ENCODE data around the gene RAD18.
A peak's percentile ranks its signal among the peaks of the same experiment; 100 is the strongest.

RAD18 gene

GRCh38 chr3:8985876-8986275 is 22.6 kb upstream of the RAD18 start:
- H3K79me1 ChIP-seq (replicated peaks; ENCODE audit: low read length, poor library complexity, severe bottlenecking), result no peaks in the 10 kb centered on the region
- H3K27ac ChIP-seq (ENCODE audit: low read length, poor library complexity, severe bottlenecking), result no peak overlapping the region
- no peak overlapping the region for H2AFZ ChIP-seq (ENCODE audit: low read depth, low read length)
- no peak overlapping the region for H2BK12ac ChIP-seq (ENCODE audit: low read length in 2 of 2)
- no peak overlapping the region for H2BK15ac ChIP-seq (ENCODE audit: low read depth, poor library complexity, severe bottlenecking)
- no peak overlapping the region for H3K23ac ChIP-seq (ENCODE audit: low read length in 2 of 2)
- no peak overlapping the region for H3K4me3 ChIP-seq (ENCODE audit: insufficient read depth in 1 of 2, low read depth in 1 of 2, low read length in 2 of 2)
- no peak overlapping the region for H4K91ac ChIP-seq (ENCODE audit: low read length)
- WGBS, result 90% methylated on average over 8 of the region's 9 CpGs
- H3K9me3 ChIP-seq (ENCODE audit: control insufficient read depth, low read length), result no peaks in the 10 kb centered on the region
- no peak overlapping the region for H3K9ac ChIP-seq (ENCODE audit: low read length)
- H3K14ac ChIP-seq (ENCODE audit: low read length in 2 of 2), result no peak overlapping the region
- H3K18ac ChIP-seq (ENCODE audit: low read depth in 1 of 2, low read length in 2 of 2), result no peak overlapping the region
- DNase-seq, result no peak
- H3K4ac ChIP-seq (ENCODE audit: low read depth in 1 of 2, low read length in 2 of 2), result no peak overlapping the region
- no peak overlapping the region for H3K4me2 ChIP-seq (ENCODE audit: low read length, poor library complexity, severe bottlenecking)
- H2BK5ac ChIP-seq (ENCODE audit: low read depth, low read length, poor library complexity, severe bottlenecking), result no peak overlapping the region
- H3K36me3 ChIP-seq (ENCODE audit: control insufficient read depth in 1 of 2, insufficient read depth in 2 of 2, low read depth in 1 of 2, low read length in 2 of 2), result peaks cover 0 to 7% of the 10 kb centered on the region in 2 experiments
- no peak overlapping the region for H4K8ac ChIP-seq (ENCODE audit: low read length)
- no peak overlapping the region for H2AK5ac ChIP-seq (ENCODE audit: low read length, severe bottlenecking)
- no peaks in the 10 kb centered on the region for H3K4me1 ChIP-seq (ENCODE audit: control insufficient read depth, insufficient read depth, low read depth, low read length)
- peaks cover 0 to 11% of the 10 kb centered on the region in 2 experiments for H3K27me3 ChIP-seq (ENCODE audit: control insufficient read depth in 1 of 2, insufficient read depth in 1 of 2, low read length in 2 of 2)
- H2BK120ac ChIP-seq (ENCODE audit: low read depth, low read length), result no peak overlapping the region

GRCh38 chr3:8985411-8985831 is 22.1 kb upstream of the RAD18 start:
- Histone ChIP-seq H2BK5ac (ENCODE audit: low read depth, low read length, poor library complexity, severe bottlenecking) (no peak overlapping the region), H3K4me3 (ENCODE audit: insufficient read depth in 1 of 2, low read depth in 1 of 2, low read length in 2 of 2) (no peak overlapping the region), H2AFZ (ENCODE audit: low read depth, low read length) (no peak overlapping the region), H3K27ac (ENCODE audit: low read length, poor library complexity, severe bottlenecking) (no peak overlapping the region), H4K91ac (ENCODE audit: low read length) (no peak overlapping the region), H3K9ac (ENCODE audit: low read length) (no peak overlapping the region), H3K79me1 (replicated peaks; ENCODE audit: low read length, poor library complexity, severe bottlenecking) (no peaks in the 10 kb centered on the region), H3K23ac (ENCODE audit: low read length in 2 of 2) (no peak overlapping the region), H2BK15ac (ENCODE audit: low read depth, poor library complexity, severe bottlenecking) (peak overlapping the region; percentile 2), H3K27me3 (ENCODE audit: control insufficient read depth in 1 of 2, insufficient read depth in 1 of 2, low read length in 2 of 2) (peaks cover 0 to 16% of the 10 kb centered on the region in 2 experiments), H3K18ac (ENCODE audit: low read depth in 1 of 2, low read length in 2 of 2) (no peak overlapping the region), H3K14ac (ENCODE audit: low read length in 2 of 2) (no peak overlapping the region), H3K4ac (ENCODE audit: low read depth in 1 of 2, low read length in 2 of 2) (no peak overlapping the region), H4K8ac (ENCODE audit: low read length) (no peak overlapping the region), H2AK5ac (ENCODE audit: low read length, severe bottlenecking) (no peak overlapping the region), H3K4me1 (ENCODE audit: control insufficient read depth, insufficient read depth, low read depth, low read length) (no peaks in the 10 kb centered on the region), H2BK120ac (ENCODE audit: low read depth, low read length) (no peak overlapping the region), H3K4me2 (ENCODE audit: low read length, poor library complexity, severe bottlenecking) (no peak overlapping the region), H3K36me3 (ENCODE audit: control insufficient read depth in 1 of 2, insufficient read depth in 2 of 2, low read depth in 1 of 2, low read length in 2 of 2) (peaks cover 0 to 7% of the 10 kb centered on the region in 2 experiments), H2BK12ac (ENCODE audit: low read length in 2 of 2) (no peak overlapping the region), H3K9me3 (ENCODE audit: control insufficient read depth, low read length) (no peaks in the 10 kb centered on the region)
- whole genome bisulfite sequencing, result 95% methylated on average over 37 of the region's 37 CpGs
- DNase-seq, result no peak

- Histone ChIP-seq H3K27me3 (ENCODE audit: control insufficient read depth in 1 of 2, insufficient read depth in 1 of 2, low read length in 2 of 2) (peaks cover 0 to 25% of the 10 kb centered on the region in 2 experiments), H3K23ac (ENCODE audit: low read length in 2 of 2) (no peak overlapping the region), H3K9me3 (ENCODE audit: control insufficient read depth, low read length) (no peaks in the 10 kb centered on the region), H2BK12ac (ENCODE audit: low read length in 2 of 2) (no peak overlapping the region), H4K91ac (ENCODE audit: low read length) (no peak overlapping the region), H3K9ac (ENCODE audit: low read length) (no peak overlapping the region), H2BK15ac (ENCODE audit: low read depth, poor library complexity, severe bottlenecking) (no peak overlapping the region), H3K18ac (ENCODE audit: low read depth in 1 of 2, low read length in 2 of 2) (no peak overlapping the region), H2AFZ (ENCODE audit: low read depth, low read length) (no peak overlapping the region), H2BK120ac (ENCODE audit: low read depth, low read length) (no peak overlapping the region), H3K4me2 (ENCODE audit: low read length, poor library complexity, severe bottlenecking) (no peak overlapping the region), H3K4me3 (ENCODE audit: insufficient read depth in 1 of 2, low read depth in 1 of 2, low read length in 2 of 2) (no peak overlapping the region), H3K27ac (ENCODE audit: low read length, poor library complexity, severe bottlenecking) (no peak overlapping the region), H4K8ac (ENCODE audit: low read length) (no peak overlapping the region), H3K79me1 (replicated peaks; ENCODE audit: low read length, poor library complexity, severe bottlenecking) (no peaks in the 10 kb centered on the region), H2BK5ac (ENCODE audit: low read depth, low read length, poor library complexity, severe bottlenecking) (no peak overlapping the region), H3K4ac (ENCODE audit: low read depth in 1 of 2, low read length in 2 of 2) (no peak overlapping the region), H3K4me1 (ENCODE audit: control insufficient read depth, insufficient read depth, low read depth, low read length) (no peaks in the 10 kb centered on the region), H3K36me3 (ENCODE audit: control insufficient read depth in 1 of 2, insufficient read depth in 2 of 2, low read depth in 1 of 2, low read length in 2 of 2) (no peaks in the 10 kb centered on the region), H2AK5ac (ENCODE audit: low read length, severe bottlenecking) (no peak overlapping the region), H3K14ac (ENCODE audit: low read length in 2 of 2) (no peak overlapping the region)
- DNase-seq, result no peak
- WGBS, result 96% methylated on average over 4 of the region's 7 CpGs
These were observed 21.3 kb upstream of the RAD18 start for GRCh38 chr3:8984526-8984925.

- H3K14ac ChIP-seq (ENCODE audit: low read length in 2 of 2), result no peak overlapping the region
- no peak overlapping the region for H2BK15ac ChIP-seq (ENCODE audit: low read depth, poor library complexity, severe bottlenecking)
- no peak overlapping the region for H3K27ac ChIP-seq (ENCODE audit: low read length, poor library complexity, severe bottlenecking)
- H3K9me3 ChIP-seq (ENCODE audit: control insufficient read depth, low read length), result peaks cover 3% of the 10 kb centered on the region
- 97% methylated on average over 3 of the region's 6 CpGs for WGBS
- H2BK120ac ChIP-seq (ENCODE audit: low read depth, low read length), result no peak overlapping the region
- H3K23ac ChIP-seq (ENCODE audit: low read length in 2 of 2), result no peak overlapping the region
- no peak overlapping the region for H3K4ac ChIP-seq (ENCODE audit: low read depth in 1 of 2, low read length in 2 of 2)
- no peak overlapping the region for H4K91ac ChIP-seq (ENCODE audit: low read length)
- H4K8ac ChIP-seq (ENCODE audit: low read length), result no peak overlapping the region
- no peak overlapping the region for H2AFZ ChIP-seq (ENCODE audit: low read depth, low read length)
- no peaks in the 10 kb centered on the region for H3K36me3 ChIP-seq (ENCODE audit: control insufficient read depth in 1 of 2, insufficient read depth in 2 of 2, low read depth in 1 of 2, low read length in 2 of 2)
- no peak for DNase-seq
- no peaks in the 10 kb centered on the region for H3K4me1 ChIP-seq (ENCODE audit: control insufficient read depth, insufficient read depth, low read depth, low read length)
- H3K79me1 ChIP-seq (replicated peaks; ENCODE audit: low read length, poor library complexity, severe bottlenecking), result no peaks in the 10 kb centered on the region
- no peak overlapping the region for H3K4me2 ChIP-seq (ENCODE audit: low read length, poor library complexity, severe bottlenecking)
- H2AK5ac ChIP-seq (ENCODE audit: low read length, severe bottlenecking), result no peak overlapping the region
- no peak overlapping the region for H3K4me3 ChIP-seq (ENCODE audit: insufficient read depth in 1 of 2, low read depth in 1 of 2, low read length in 2 of 2)
- H2BK12ac ChIP-seq (ENCODE audit: low read length in 2 of 2), result no peak overlapping the region
- H2BK5ac ChIP-seq (ENCODE audit: low read depth, low read length, poor library complexity, severe bottlenecking), result no peak overlapping the region
- H3K9ac ChIP-seq (ENCODE audit: low read length), result no peak overlapping the region
- peaks cover 0 to 29% of the 10 kb centered on the region in 2 experiments for H3K27me3 ChIP-seq (ENCODE audit: control insufficient read depth in 1 of 2, insufficient read depth in 1 of 2, low read length in 2 of 2)
- H3K18ac ChIP-seq (ENCODE audit: low read depth in 1 of 2, low read length in 2 of 2), result no peak overlapping the region
These were observed 20.8 kb upstream of the RAD18 start for GRCh38 chr3:8984081-8984480.

All from mesenchymal stem cell (in vitro differentiated cells and primary cell).